Loucy (cell line): ENCODE measurements around the gene LCK.

Source experiments
- H2AFZ ChIP-seq: fragments of 200-600 bp; sonication (generic); 2 replicates; pipeline ENCODE4 v1.6.0; 2016; ENCODE audit warnings: antibody characterized with exemption, mild to moderate bottlenecking, low read length, moderate library complexity
- H3F3A ChIP-seq: fragments of 200-600 bp; 2 replicates; pipeline ENCODE4 v1.6.0; 2016; ENCODE audit warnings: antibody characterized with exemption, low read depth, mild to moderate bottlenecking
- H3K27me3 ChIP-seq: fragments of 200-600 bp; sonication (generic); 2 replicates; pipeline ENCODE4 v1.6.1; 2014; ENCODE audit warnings: low read length, mild to moderate bottlenecking; ENCODE audit not compliant: insufficient read depth, poor library complexity, severe bottlenecking
- H3K36me3 ChIP-seq: fragments of 200-600 bp; sonication (generic); 2 replicates; pipeline ENCODE4 v1.6.1; 2016; ENCODE audit warnings: low read length; ENCODE audit not compliant: insufficient read depth
- H3K4me1 ChIP-seq: fragments of 200-600 bp; sonication (generic); 2 replicates; pipeline ENCODE4 v1.5.1; 2014; ENCODE audit warnings: low read length, mild to moderate bottlenecking; ENCODE audit not compliant: insufficient read depth, poor library complexity, severe bottlenecking
- H3K4me2 ChIP-seq: fragments of 200-600 bp; sonication (generic); 2 replicates; pipeline ENCODE4 v1.6.0; 2014; ENCODE audit warnings: antibody characterized with exemption, low read length, low read depth, mild to moderate bottlenecking; ENCODE audit not compliant: poor library complexity, severe bottlenecking
- H3K4me3 ChIP-seq: fragments of 200-600 bp; sonication (generic); 2 replicates; pipeline ENCODE4 v1.5.1; 2014; ENCODE audit warnings: low read length, mild to moderate bottlenecking, mixed read lengths; ENCODE audit not compliant: poor library complexity, severe bottlenecking
- H3K79me2 ChIP-seq: fragments of 200-600 bp; sonication (generic); 2 replicates; pipeline ENCODE4 v1.6.1; 2014; ENCODE audit warnings: low read length; ENCODE audit not compliant: insufficient read depth
- H3K9ac ChIP-seq: fragments of 200-600 bp; sonication (generic); 2 replicates; pipeline ENCODE4 v1.6.0; 2014; ENCODE audit warnings: mild to moderate bottlenecking, low read depth, low read length, moderate library complexity; ENCODE audit not compliant: poor library complexity, severe bottlenecking
- H3K9me2 ChIP-seq: fragments of 200-600 bp; sonication (generic); replicated peaks from 2 replicates; pipeline ENCODE4 v1.6.1; 2016; ENCODE audit warnings: low read depth, low read length, mixed read lengths
- H3K9me3 ChIP-seq: fragments of 200-600 bp; sonication (generic); 2 replicates; pipeline ENCODE4 v1.6.1; 2014; ENCODE audit warnings: mild to moderate bottlenecking, antibody characterized with exemption, low read length, low read depth; ENCODE audit not compliant: insufficient read depth
- H4K20me1 ChIP-seq: fragments of 200-600 bp; sonication (generic); 2 replicates; pipeline ENCODE4 v1.6.0; 2014; ENCODE audit warnings: antibody characterized with exemption, low read length, mild to moderate bottlenecking; ENCODE audit not compliant: insufficient read depth, poor library complexity, severe bottlenecking
- EZH2phosphoT487 ChIP-seq: fragments of 200-600 bp; IDR thresholded peaks from 2 replicates; pipeline ENCODE4 v1.6.1; 2018; ENCODE audit warnings: antibody characterized with exemption, mild to moderate bottlenecking, moderate library complexity, borderline replicate concordance
- TF ChIP-seq, protein P1 (sequence below): fragments of 200-600 bp; sonication (generic); conservative IDR thresholded peaks from 2 replicates; pipeline ENCODE4 v1.5.1; 2014; ENCODE audit warnings: mild to moderate bottlenecking, antibody characterized with exemption, low read length

The LCK gene

DNA sequence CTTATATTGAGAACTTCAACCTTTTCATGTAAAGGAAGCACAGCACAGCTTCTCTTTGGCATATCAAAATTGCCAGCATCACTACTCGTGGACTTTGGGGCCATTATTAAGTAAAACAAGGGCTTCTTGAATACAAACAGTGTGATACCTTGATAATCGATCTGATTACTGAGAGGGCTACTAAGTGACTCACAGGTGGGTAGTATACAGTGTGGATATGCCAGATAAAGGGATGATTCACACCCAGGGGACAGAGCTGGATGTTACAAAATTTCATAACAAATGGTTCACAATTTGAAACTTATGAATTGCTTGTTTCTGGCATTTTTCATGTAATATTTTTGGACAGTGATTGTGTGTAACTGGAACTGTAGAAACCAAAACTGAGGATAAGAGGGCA lies 56.3 kb downstream of the LCK start:
- Histone ChIP-seq H3K4me2 (no peak overlapping the region), H3K27me3 (no peaks in the 10 kb centered on the region), H3K9me2 (no peaks in the 10 kb centered on the region), H3F3A (no peaks in the 10 kb centered on the region), H3K9me3 (no peaks in the 10 kb centered on the region), H3K4me3 (no peak overlapping the region), H3K79me2 (peaks cover 99% of the 10 kb centered on the region), H2AFZ (no peak overlapping the region), H3K36me3 (peaks cover 61% of the 10 kb centered on the region), H4K20me1 (peaks cover 68% of the 10 kb centered on the region), H3K4me1 (peaks cover 5% of the 10 kb centered on the region), H3K9ac (no peak overlapping the region)
- no peak for TF ChIP-seq EZH2phosphoT487

DNA sequence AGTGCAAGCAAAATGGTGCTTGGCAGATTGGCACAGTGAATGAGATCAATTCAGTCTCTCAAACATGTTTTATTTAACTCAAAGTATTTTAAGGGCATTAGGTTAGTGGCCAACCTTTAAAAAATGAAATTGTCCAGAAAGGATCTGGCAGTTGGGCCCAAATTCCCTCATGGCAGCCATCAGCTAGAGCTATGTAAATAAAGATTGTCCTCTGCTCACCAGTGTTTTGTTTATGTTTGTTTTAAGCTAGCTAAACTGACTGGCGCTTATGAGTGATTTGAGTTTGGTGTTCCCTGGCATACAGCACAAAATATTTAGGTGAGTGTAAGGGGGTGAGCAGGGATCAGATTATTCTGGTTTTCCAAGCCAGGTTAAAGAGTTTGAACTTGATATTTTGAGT lies 58.9 kb downstream of the LCK start:
- Histone ChIP-seq H3K4me2 (no peak overlapping the region), H2AFZ (no peak overlapping the region), H3K4me1 (peaks cover 5% of the 10 kb centered on the region), H3K9ac (no peak overlapping the region), H3K36me3 (peaks cover 47% of the 10 kb centered on the region), H3K4me3 (no peak overlapping the region), H3K9me3 (no peaks in the 10 kb centered on the region), H3K9me2 (no peaks in the 10 kb centered on the region), H3K27me3 (no peaks in the 10 kb centered on the region), H3K79me2 (peaks cover 98% of the 10 kb centered on the region), H3F3A (no peaks in the 10 kb centered on the region), H4K20me1 (peaks cover 67% of the 10 kb centered on the region)
- no peak for TF ChIP-seq EZH2phosphoT487
- TF ChIP-seq, protein P1, sequence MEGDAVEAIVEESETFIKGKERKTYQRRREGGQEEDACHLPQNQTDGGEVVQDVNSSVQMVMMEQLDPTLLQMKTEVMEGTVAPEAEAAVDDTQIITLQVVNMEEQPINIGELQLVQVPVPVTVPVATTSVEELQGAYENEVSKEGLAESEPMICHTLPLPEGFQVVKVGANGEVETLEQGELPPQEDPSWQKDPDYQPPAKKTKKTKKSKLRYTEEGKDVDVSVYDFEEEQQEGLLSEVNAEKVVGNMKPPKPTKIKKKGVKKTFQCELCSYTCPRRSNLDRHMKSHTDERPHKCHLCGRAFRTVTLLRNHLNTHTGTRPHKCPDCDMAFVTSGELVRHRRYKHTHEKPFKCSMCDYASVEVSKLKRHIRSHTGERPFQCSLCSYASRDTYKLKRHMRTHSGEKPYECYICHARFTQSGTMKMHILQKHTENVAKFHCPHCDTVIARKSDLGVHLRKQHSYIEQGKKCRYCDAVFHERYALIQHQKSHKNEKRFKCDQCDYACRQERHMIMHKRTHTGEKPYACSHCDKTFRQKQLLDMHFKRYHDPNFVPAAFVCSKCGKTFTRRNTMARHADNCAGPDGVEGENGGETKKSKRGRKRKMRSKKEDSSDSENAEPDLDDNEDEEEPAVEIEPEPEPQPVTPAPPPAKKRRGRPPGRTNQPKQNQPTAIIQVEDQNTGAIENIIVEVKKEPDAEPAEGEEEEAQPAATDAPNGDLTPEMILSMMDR, result no peak

DNA sequence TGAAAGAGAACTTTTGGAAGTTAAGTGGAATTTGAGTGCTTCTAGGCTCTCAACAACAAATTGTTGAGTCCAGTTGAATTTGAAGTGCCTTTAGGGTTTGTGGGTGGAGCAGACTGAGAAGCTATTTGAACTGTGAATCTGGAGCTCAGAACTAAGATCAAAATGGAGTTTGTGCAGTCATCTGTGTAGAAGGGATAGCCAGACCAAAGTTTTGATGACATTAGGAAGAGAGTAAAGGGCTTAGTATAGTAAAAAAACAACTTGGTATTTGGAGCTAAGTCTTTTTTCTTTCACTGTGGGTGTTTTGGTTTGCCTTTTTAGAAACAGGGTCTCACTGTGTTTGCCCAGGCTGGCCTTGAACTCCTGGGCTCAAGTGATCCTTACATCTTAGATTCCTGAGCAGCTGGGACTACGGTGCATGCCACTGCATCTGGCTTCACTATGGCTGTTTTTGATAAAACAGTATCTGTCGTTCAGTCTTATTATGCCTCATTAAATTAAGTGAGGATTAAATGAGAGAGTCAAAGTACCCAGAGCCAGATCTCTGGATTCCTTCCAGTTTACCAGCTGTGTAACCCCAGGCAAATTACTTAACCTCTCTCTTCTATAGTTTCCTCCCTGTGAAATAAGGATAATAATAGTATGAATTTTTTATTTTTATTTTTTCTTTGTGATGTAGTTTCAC lies 60.8 kb downstream of the LCK start:
- H3K9me2 ChIP-seq, result no peaks in the 10 kb centered on the region
- H3K4me3 ChIP-seq, result no peak overlapping the region
- no peak for TF ChIP-seq EZH2phosphoT487
- TF ChIP-seq, protein P1, result no peak
- no peaks in the 10 kb centered on the region for H3K27me3 ChIP-seq
- H3K4me2 ChIP-seq, result no peak overlapping the region
- peaks cover 88% of the 10 kb centered on the region for H3K79me2 ChIP-seq
- peaks cover 57% of the 10 kb centered on the region for H4K20me1 ChIP-seq
- no peaks in the 10 kb centered on the region for H3K9me3 ChIP-seq
- H3K4me1 ChIP-seq, result peaks cover 5% of the 10 kb centered on the region
- no peak overlapping the region for H3K9ac ChIP-seq
- H3F3A ChIP-seq, result no peaks in the 10 kb centered on the region
- H2AFZ ChIP-seq, result no peak overlapping the region
- H3K36me3 ChIP-seq, result peaks cover 37% of the 10 kb centered on the region

DNA sequence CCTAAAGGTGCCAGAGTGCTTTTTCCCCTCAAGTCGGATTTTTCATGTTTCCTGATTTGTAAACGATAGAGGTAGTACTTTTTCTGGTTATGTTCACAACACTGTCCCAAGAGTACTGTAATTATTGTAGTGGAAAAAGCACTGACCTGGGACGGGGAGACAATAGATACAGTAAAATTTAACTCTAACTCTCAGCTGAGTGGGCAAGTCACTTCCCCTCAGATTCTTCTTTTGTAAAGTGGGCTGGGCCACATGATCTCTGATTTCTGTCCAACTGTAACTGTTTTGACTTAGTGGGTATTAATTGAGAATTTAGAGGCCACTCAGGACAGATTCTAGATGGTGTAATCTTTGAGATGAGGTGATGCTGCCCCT lies 65.8 kb downstream of the LCK start:
- H3K27me3 ChIP-seq, result no peaks in the 10 kb centered on the region
- H2AFZ ChIP-seq, result no peak overlapping the region
- no peak overlapping the region for H3K9ac ChIP-seq
- H3K9me3 ChIP-seq, result no peaks in the 10 kb centered on the region
- TF ChIP-seq EZH2phosphoT487, result no peak
- TF ChIP-seq, protein P1, result no peak
- no peaks in the 10 kb centered on the region for H3K9me2 ChIP-seq
- peaks cover 64% of the 10 kb centered on the region for H3K79me2 ChIP-seq
- peaks cover 34% of the 10 kb centered on the region for H4K20me1 ChIP-seq
- no peak overlapping the region for H3K4me3 ChIP-seq
- H3F3A ChIP-seq, result no peaks in the 10 kb centered on the region
- peaks cover 63% of the 10 kb centered on the region for H3K36me3 ChIP-seq
- H3K4me1 ChIP-seq, result peaks cover 7% of the 10 kb centered on the region
- no peak overlapping the region for H3K4me2 ChIP-seq
